BE2C (cell line): ENCODE data around the gene MTOR. TPM values are rescaled to one million over a fixed set of nuclear protein-coding genes. Genes with fewer than 3 reads are reported as not detected.
"Not testable (repeated sequence)": the region's sequence is repeated elsewhere in the genome, so short reads cannot be mapped to it uniquely, and the experiment has no call there.

Source experiments
- DNase-seq: peaks from one replicate; pipeline ENCODE4 v3.0.0-alpha.2; 2020
- H3K27me3 ChIP-seq: fragments of 250-450 bp; sonication (Bioruptor Pico); 2 replicates; pipeline ENCODE4 v1.5.1; 2020; ENCODE audit warnings: mild to moderate bottlenecking
- H3K36me3 ChIP-seq: fragments of 250-450 bp; sonication (Bioruptor Pico); 2 replicates; pipeline ENCODE4 v1.5.1; 2020; ENCODE audit warnings: mild to moderate bottlenecking
- H3K4me1 ChIP-seq: fragments of 250-450 bp; sonication (Bioruptor Pico); 2 replicates; pipeline ENCODE4 v1.5.1; 2020
- H3K4me3 ChIP-seq: 2 replicates; pipeline ENCODE4 v1.5.1; 2011; ENCODE audit warnings: low read depth, low read length
- H3K9me3 ChIP-seq: fragments of 250-450 bp; sonication (Bioruptor Pico); 2 replicates; pipeline ENCODE4 v1.5.1; 2020
- CTCF ChIP-seq: IDR thresholded peaks from 2 replicates; pipeline ENCODE4 v1.5.1; 2012; ENCODE audit warnings: mild to moderate bottlenecking, low read depth, low read length
- polyA plus RNA-seq: library from polyadenylated mRNA; unstranded; fragments of >200 nt; gene quantifications from one replicate; pipeline ENCODE4 v1.2.1, GENCODE V29; 2012; ENCODE audit warnings: low read depth, missing spikeins; ENCODE audit not compliant: insufficient read length, insufficient read depth

MTOR gene
- 17.0 TPM for polyA plus RNA-seq

- peaks cover 2% of the 10 kb centered on the region for H3K36me3 ChIP-seq
- peak within 1 kb of the TSS; percentile 81 for H3K4me3 ChIP-seq
- H3K4me1 ChIP-seq: no peaks in the 10 kb centered on the region
- DNase-seq: peak; percentile 94
- no peaks in the 10 kb centered on the region for H3K27me3 ChIP-seq
- TF ChIP-seq CTCF: no peak; the same call in 1 of the 2 replicates
- H3K9me3 ChIP-seq: no peaks in the 10 kb centered on the region
Measured at GRCh38 chr1:11262171-11263049, at the start of gene MTOR. TSS of gene MTOR (minus strand) at chr1:11262551. CDS start at chr1:11259409, 3,142 bp downstream.

GRCh38 chr1:11309385-11309784 is 47.0 kb upstream of the MTOR start:
- Histone ChIP-seq H3K4me3 (no peak overlapping the region), H3K4me1 (no peaks in the 10 kb centered on the region), H3K36me3 (no peaks in the 10 kb centered on the region), H3K9me3 (no peaks in the 10 kb centered on the region), H3K27me3 (no peaks in the 10 kb centered on the region)
- TF ChIP-seq CTCF: no peak
- no peak for DNase-seq

GRCh38 chr1:11308699-11309224 is 46.4 kb upstream of the MTOR start:
- Histone ChIP-seq H3K4me3 (no peak overlapping the region), H3K27me3 (no peaks in the 10 kb centered on the region), H3K36me3 (no peaks in the 10 kb centered on the region), H3K4me1 (no peaks in the 10 kb centered on the region), H3K9me3 (no peaks in the 10 kb centered on the region)
- no peak for TF ChIP-seq CTCF
- DNase-seq: no peak

GRCh38 chr1:11307852-11308251 is 45.5 kb upstream of the MTOR start:
- no peak overlapping the region for H3K4me3 ChIP-seq
- DNase-seq: no peak
- H3K36me3 ChIP-seq: no peaks in the 10 kb centered on the region
- H3K4me1 ChIP-seq: no peaks in the 10 kb centered on the region
- no peak for TF ChIP-seq CTCF
- no peaks in the 10 kb centered on the region for H3K27me3 ChIP-seq
- no peaks in the 10 kb centered on the region for H3K9me3 ChIP-seq

GRCh38 chr1:11305516-11305915 is 43.2 kb upstream of the MTOR start:
- H3K9me3 ChIP-seq, H3K4me3 ChIP-seq, DNase-seq, H3K36me3 ChIP-seq, H3K27me3 ChIP-seq, H3K4me1 ChIP-seq: not testable (repeated sequence)

GRCh38 chr1:11302366-11302765 is 40.0 kb upstream of the MTOR start:
- Histone ChIP-seq H3K4me1 (no peaks in the 10 kb centered on the region), H3K27me3 (no peaks in the 10 kb centered on the region), H3K9me3 (no peaks in the 10 kb centered on the region), H3K4me3 (no peak overlapping the region), H3K36me3 (no peaks in the 10 kb centered on the region)
- no peak for TF ChIP-seq CTCF
- no peak for DNase-seq
